ENCODE data around the gene RLN3. TPM values are rescaled to one million over a fixed set of nuclear protein-coding genes. Genes with fewer than 3 reads are reported as not detected.
A peak's percentile ranks its signal among the peaks of the same experiment; 100 is the strongest.

The RLN3 gene
- total RNA-seq, 1 donor from 2014 or later, result not detected

DNA sequence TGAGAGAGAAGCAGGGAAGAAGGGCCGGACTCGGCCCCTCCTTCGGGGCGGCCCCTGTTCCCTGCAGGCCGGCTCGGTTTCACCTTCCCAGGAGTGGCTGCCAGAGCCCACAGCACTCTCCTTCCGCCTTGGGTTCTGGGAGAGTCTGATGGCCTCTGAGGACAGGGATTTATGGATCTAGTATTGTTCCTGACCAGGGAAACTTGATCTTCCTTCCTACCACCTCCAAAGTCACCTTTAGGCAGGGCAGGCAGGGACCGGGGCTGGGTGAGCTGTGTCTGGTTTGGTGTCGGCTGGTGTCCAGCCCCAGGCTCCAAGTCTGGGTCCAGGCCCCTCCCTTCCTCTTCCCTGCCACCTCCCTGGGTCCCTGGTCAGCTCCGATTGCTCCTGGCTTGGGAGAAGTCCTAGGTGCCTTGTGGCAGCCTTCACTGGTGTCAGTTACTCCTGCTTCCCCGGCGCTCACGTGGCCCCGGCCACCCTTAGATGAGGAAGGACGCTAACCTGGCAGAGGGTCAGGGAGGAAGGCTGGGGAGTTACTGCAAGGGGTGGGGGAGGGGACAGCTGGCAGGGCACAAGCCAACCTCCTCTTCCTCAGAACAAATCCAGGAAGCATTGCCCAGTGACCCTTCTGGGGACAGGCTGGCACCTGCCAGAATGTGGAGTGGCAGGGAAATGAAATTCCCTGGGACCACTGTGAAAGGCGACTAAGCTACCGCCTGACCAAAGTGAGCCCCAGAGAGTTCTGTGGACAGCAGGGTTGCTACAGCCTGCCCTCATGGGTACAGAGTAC lies 40.7 kb upstream of the RLN3 start:
- H3K4me1 Mint-ChIP-seq (ENCODE audit: low read depth), result peaks cover 14% of the 10 kb centered on the region
- H3K4me3 Mint-ChIP-seq (ENCODE audit: unreplicated experiment), result no peak overlapping the region
- TF ChIP-seq, protein P1, sequence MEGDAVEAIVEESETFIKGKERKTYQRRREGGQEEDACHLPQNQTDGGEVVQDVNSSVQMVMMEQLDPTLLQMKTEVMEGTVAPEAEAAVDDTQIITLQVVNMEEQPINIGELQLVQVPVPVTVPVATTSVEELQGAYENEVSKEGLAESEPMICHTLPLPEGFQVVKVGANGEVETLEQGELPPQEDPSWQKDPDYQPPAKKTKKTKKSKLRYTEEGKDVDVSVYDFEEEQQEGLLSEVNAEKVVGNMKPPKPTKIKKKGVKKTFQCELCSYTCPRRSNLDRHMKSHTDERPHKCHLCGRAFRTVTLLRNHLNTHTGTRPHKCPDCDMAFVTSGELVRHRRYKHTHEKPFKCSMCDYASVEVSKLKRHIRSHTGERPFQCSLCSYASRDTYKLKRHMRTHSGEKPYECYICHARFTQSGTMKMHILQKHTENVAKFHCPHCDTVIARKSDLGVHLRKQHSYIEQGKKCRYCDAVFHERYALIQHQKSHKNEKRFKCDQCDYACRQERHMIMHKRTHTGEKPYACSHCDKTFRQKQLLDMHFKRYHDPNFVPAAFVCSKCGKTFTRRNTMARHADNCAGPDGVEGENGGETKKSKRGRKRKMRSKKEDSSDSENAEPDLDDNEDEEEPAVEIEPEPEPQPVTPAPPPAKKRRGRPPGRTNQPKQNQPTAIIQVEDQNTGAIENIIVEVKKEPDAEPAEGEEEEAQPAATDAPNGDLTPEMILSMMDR (IDR thresholded peaks at IDR 0.05), result no peak
- H3K9me3 Mint-ChIP-seq (ENCODE audit: low read depth), result no peaks in the 10 kb centered on the region
- H3K27ac Mint-ChIP-seq (ENCODE audit: unreplicated experiment), result peak overlapping the region; percentile 79
- no peaks in the 10 kb centered on the region for H3K27me3 Mint-ChIP-seq (ENCODE audit: low read depth)
- H3K36me3 Mint-ChIP-seq (ENCODE audit: low read depth), result peaks cover 4% of the 10 kb centered on the region
- no peak for DNase-seq (ENCODE audit: low spot score)

DNA sequence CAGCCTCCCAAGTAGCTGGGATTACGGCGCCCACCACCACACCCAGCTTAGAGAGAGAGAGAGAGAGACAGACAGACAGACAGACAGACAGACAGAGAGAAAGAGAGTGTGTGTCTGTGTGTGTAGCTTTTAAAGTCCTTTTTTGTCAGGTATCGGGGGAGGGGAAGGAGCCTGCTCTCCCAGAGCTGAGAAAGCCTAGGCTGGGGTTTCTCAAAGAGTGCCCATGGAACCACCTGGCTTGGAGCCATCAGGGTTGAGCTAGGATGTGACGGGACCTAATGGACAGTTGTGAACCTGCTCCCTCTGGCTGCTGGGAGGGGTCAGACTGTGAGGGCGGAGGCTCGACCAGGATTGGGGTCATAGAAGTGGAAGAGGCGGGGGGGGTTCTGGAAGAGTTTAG lies 38.5 kb upstream of the RLN3 start:
- DNase-seq (ENCODE audit: low spot score), result no peak
- H3K4me3 Mint-ChIP-seq (ENCODE audit: unreplicated experiment), result no peak overlapping the region
- H3K4me1 Mint-ChIP-seq (ENCODE audit: low read depth), result peaks cover 14% of the 10 kb centered on the region
- H3K36me3 Mint-ChIP-seq (ENCODE audit: low read depth), result peaks cover 4% of the 10 kb centered on the region
- H3K27ac Mint-ChIP-seq (ENCODE audit: unreplicated experiment), result no peak overlapping the region
- no peaks in the 10 kb centered on the region for H3K9me3 Mint-ChIP-seq (ENCODE audit: low read depth)
- TF ChIP-seq, protein P1 (IDR thresholded peaks at IDR 0.05), result no peak
- H3K27me3 Mint-ChIP-seq (ENCODE audit: low read depth), result no peaks in the 10 kb centered on the region

DNA sequence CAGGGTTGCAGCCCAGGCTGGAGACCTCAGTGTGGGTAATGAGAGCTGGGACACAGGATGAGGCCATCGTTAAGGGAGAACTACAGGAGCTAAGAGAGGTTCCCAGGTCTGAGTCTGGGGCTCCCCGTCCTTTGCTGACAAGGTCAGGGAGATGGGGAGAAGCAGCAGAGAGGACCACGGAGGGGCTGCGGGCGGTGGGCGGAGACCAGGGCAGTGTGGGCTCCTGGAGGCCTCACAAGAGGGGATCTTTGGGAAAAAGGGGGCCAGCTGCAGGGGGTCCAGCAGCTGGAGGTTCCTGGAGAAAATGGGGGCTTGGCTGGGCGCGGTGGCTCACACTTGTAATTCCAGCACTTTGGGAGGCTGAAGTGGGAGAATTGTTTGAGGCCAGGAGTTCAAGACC lies 37.9 kb upstream of the RLN3 start:
- peak overlapping the region; percentile 63 for H3K27ac Mint-ChIP-seq (ENCODE audit: unreplicated experiment)
- H3K4me3 Mint-ChIP-seq (ENCODE audit: unreplicated experiment), result no peak overlapping the region
- peaks cover 4% of the 10 kb centered on the region for H3K36me3 Mint-ChIP-seq (ENCODE audit: low read depth)
- H3K27me3 Mint-ChIP-seq (ENCODE audit: low read depth), result no peaks in the 10 kb centered on the region
- no peak for DNase-seq (ENCODE audit: low spot score)
- H3K4me1 Mint-ChIP-seq (ENCODE audit: low read depth), result peaks cover 14% of the 10 kb centered on the region
- TF ChIP-seq, protein P1 (IDR thresholded peaks at IDR 0.05), result no peak
- no peaks in the 10 kb centered on the region for H3K9me3 Mint-ChIP-seq (ENCODE audit: low read depth)

DNA sequence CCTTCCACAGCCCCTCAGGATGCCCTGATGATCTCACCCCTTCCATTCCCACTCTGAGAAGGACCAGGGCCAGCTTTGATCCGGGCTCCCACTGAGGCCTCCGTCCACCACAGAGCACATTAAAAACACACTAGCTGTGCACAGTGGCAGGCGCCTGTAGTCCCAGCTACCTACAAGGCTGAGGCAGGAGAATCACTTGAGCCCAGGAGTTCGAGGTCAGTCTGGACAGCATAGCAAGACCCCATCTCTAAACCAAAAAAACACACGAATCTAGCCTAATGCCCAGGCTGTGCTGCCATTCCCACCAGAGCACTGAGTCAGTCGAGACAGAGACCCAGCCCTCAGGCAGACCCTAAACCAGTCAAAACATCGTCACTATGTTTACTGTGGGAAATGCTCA lies 35.9 kb upstream of the RLN3 start:
- no peak overlapping the region for H3K4me3 Mint-ChIP-seq (ENCODE audit: unreplicated experiment)
- DNase-seq (ENCODE audit: low spot score), result no peak
- no peaks in the 10 kb centered on the region for H3K9me3 Mint-ChIP-seq (ENCODE audit: low read depth)
- H3K27ac Mint-ChIP-seq (ENCODE audit: unreplicated experiment), result no peak overlapping the region
- H3K4me1 Mint-ChIP-seq (ENCODE audit: low read depth), result peaks cover 4% of the 10 kb centered on the region
- peaks cover 4% of the 10 kb centered on the region for H3K36me3 Mint-ChIP-seq (ENCODE audit: low read depth)
- TF ChIP-seq, protein P1 (IDR thresholded peaks at IDR 0.05), result no peak
- no peaks in the 10 kb centered on the region for H3K27me3 Mint-ChIP-seq (ENCODE audit: low read depth)

DNA sequence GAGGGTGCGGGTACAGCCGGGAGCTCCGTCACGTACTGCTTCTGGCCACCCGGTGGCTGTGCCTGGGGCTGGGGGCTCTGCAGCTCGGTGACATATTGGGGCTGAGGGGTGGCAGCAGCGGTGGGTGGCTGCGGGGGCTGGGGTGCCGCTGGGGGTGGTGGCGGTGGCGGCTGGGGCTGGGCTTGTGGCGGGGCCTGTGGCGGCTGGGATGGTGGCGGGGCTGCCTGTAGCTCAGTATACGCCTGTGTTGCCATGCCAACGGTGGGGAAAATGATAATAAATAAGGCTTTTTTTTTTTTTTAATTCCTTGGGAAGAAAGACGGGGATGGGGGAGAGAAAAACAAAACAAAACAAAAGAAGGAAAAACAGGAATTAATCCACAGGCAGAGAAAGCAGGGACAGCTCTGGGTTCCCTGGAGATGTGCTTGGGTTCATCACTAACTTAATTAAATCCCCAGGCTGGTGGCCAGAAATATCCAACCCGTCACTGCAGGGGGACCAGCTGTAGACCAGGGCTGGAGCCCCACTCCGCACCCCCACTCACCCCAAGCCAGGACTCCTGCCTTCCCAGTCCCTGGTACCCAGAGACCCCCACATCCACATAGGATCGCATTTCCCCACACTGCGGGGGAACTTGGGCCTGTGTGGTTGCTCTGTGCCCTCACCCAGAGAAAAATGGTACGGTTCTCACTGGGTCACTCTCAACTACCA lies 34.2 kb upstream of the RLN3 start:
- no peak overlapping the region for H3K27ac Mint-ChIP-seq (ENCODE audit: unreplicated experiment)

More for the DNA sequence above, 34.2 kb upstream of the RLN3 start:
- Mint-ChIP-seq H3K36me3 (ENCODE audit: low read depth) (peaks cover 4% of the 10 kb centered on the region), H3K4me3 (ENCODE audit: unreplicated experiment) (no peak overlapping the region), H3K9me3 (ENCODE audit: low read depth) (no peaks in the 10 kb centered on the region), H3K27me3 (ENCODE audit: low read depth) (no peaks in the 10 kb centered on the region), H3K4me1 (ENCODE audit: low read depth) (no peaks in the 10 kb centered on the region)
- DNase-seq (ENCODE audit: low spot score), result no peak
- TF ChIP-seq, protein P1 (IDR thresholded peaks at IDR 0.05), result no peak

Measured in chondrocyte (in vitro differentiated cells).